Duodenal mucosa (tissue), 2 donors: ENCODE measurements around the gene KRT2.

Experiments used
- H3K27ac ChIP-seq: one replicate; pipeline ENCODE4 v1.7.0; 2013; ENCODE audit warnings: low read depth, low read length
- H3K27me3 ChIP-seq, 2 donors: one replicate each; pipeline ENCODE4 v1.7.0; 2013; ENCODE audit warnings: low read length in 2 of 2, control low read depth in 1 of 2; ENCODE audit not compliant: insufficient read depth in 2 of 2, control insufficient read depth in 1 of 2
- H3K36me3 ChIP-seq, 2 donors: one replicate each; pipeline ENCODE4 v1.7.0; 2013; ENCODE audit warnings: low read length in 2 of 2, control low read depth in 1 of 2; ENCODE audit not compliant: insufficient read depth in 2 of 2, control insufficient read depth in 1 of 2
- H3K4me1 ChIP-seq, 2 donors: one replicate each; pipeline ENCODE4 v1.7.0; 2013; ENCODE audit warnings: low read length in 2 of 2, control low read depth in 1 of 2; ENCODE audit not compliant: insufficient read depth in 2 of 2, control insufficient read depth in 1 of 2
- H3K4me3 ChIP-seq, 2 donors: one replicate each; pipeline ENCODE4 v1.7.0; 2013; ENCODE audit warnings: low read length in 2 of 2, low read depth in 1 of 2
- H3K9ac ChIP-seq, 2 donors: one replicate each; pipeline ENCODE4 v1.7.0; 2013; ENCODE audit warnings: low read length in 2 of 2, low read depth in 1 of 2
- H3K9me3 ChIP-seq, 2 donors: one replicate each; pipeline ENCODE4 v1.7.0; 2013; ENCODE audit warnings: low read length in 2 of 2, control low read depth in 1 of 2; ENCODE audit not compliant: control insufficient read depth in 1 of 2

KRT2 gene

DNA sequence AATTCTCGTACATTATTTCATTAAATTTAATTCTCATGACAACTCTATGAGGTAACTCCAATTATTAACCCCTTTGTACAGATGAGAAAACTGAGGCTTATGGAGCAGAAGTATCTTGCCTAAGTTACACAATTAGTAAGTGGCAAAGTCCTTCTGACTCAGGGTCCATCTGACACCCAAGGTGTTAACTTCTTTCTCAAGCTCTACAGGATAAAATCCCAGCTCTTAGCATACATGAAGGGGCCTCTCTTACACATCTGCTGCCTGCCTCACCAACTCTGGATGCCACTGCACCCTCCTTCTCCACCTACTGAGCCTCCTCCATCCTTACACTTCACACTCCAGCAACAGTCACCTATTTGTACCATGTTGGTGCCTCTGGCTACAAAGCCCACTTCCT, 46.5 kb downstream of the KRT2 start:
- H3K36me3 ChIP-seq = no peaks in the 10 kb centered on the region
- H3K9ac ChIP-seq = no peak overlapping the region
- peaks cover 16 to 20% of the 10 kb centered on the region in 2 donors for H3K27me3 ChIP-seq
- H3K4me1 ChIP-seq = no peaks in the 10 kb centered on the region
- no peaks in the 10 kb centered on the region for H3K9me3 ChIP-seq
- no peak overlapping the region for H3K4me3 ChIP-seq
- no peak overlapping the region for H3K27ac ChIP-seq

DNA sequence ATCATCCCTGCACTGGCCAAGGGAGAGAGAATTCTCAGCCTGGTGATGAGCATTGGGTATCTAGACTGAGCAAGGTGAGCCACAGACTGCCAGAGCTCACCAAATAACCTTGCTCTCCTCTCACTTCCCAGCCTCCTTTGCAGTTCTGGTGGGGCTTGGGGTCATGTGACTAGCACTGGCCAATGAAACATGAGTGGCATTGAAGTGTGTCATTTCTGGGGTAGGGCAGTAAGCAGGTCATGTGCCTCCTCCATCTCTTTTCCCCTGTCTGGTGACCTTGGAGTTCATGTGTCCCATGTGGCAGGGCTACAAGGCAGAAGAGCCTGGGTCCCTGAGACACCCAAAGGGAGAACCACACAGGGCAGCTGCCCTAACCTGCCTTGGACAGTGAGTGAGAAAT, 47.2 kb downstream of the KRT2 start:
- Histone ChIP-seq H3K4me3 (no peak overlapping the region), H3K36me3 (no peaks in the 10 kb centered on the region), H3K9ac (no peak overlapping the region), H3K9me3 (no peaks in the 10 kb centered on the region), H3K27ac (no peak overlapping the region), H3K4me1 (no peaks in the 10 kb centered on the region), H3K27me3 (peaks cover 20% of the 10 kb centered on the region in 2 donors)

DNA sequence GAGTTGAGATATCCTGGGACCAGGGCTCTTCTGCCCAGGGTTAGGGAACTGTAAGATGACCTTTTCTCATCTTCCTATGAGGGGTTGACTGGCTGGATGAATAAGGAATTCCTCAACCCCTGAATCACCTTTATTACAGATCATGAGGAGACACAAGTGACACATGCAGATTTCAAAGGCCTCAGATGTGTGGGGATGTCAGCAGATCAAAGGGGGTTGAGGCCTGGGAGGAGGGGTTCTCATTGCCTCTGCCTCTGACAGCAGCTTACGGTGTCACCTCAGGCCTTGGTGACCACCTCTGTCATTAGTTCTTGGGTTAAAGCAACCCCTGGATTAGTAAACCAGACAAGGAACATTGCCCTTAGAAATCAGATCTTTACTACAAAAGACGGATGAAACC, 48.7 kb downstream of the KRT2 start:
- no peaks in the 10 kb centered on the region for H3K9me3 ChIP-seq
- no peaks in the 10 kb centered on the region for H3K36me3 ChIP-seq
- peaks cover 18 to 29% of the 10 kb centered on the region in 2 donors for H3K27me3 ChIP-seq
- H3K9ac ChIP-seq = no peak overlapping the region
- H3K27ac ChIP-seq = no peak overlapping the region
- H3K4me1 ChIP-seq = no peaks in the 10 kb centered on the region
- no peak overlapping the region for H3K4me3 ChIP-seq

DNA sequence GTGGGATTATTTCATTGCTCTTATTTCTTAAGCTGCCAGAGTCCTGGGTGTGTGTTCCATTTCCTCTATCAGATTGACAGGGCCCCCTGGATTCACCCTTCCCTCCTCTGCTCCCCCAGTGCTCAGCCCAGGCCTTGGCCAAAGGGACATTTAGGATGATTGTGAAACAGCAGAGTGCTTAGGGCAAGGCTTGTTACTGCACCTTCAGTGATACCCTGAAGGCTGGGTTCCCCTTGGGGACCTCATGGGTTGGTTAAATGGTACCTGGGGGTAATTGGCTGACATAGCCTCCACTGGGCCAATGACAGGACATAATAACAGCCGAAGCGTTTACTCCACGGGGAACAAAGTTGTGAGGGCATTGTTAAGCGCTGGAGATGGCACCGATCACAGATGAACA, 49.5 kb downstream of the KRT2 start:
- no peak overlapping the region for H3K9ac ChIP-seq
- H3K36me3 ChIP-seq = no peaks in the 10 kb centered on the region
- no peaks in the 10 kb centered on the region for H3K9me3 ChIP-seq
- no peak overlapping the region for H3K27ac ChIP-seq
- H3K4me1 ChIP-seq = no peaks in the 10 kb centered on the region
- no peak overlapping the region for H3K4me3 ChIP-seq
- H3K27me3 ChIP-seq = peaks cover 14 to 32% of the 10 kb centered on the region in 2 donors

DNA sequence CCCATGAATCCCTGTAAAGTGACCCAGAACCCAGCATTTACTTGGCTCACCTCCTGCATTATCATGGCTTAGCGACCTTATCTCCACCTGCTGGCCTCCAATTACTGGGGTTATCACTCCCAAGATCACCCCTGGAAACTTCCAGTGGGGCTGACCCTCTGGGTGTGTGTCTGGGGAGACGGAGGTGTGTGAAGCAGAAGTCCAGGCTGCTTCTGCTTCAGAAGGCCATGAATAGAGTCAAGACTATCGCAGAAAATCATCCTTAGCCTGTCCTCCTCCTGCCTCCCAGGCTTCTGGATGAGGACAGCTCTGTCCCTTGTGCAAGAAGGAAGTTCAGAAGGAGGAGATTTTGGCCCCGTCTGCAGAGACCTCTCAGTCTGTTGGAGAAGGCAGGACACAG, 50.3 kb downstream of the KRT2 start:
- H3K9me3 ChIP-seq = no peaks in the 10 kb centered on the region
- no peak overlapping the region for H3K27ac ChIP-seq
- no peak overlapping the region for H3K4me3 ChIP-seq
- no peaks in the 10 kb centered on the region for H3K36me3 ChIP-seq
- peaks cover 14 to 32% of the 10 kb centered on the region in 2 donors for H3K27me3 ChIP-seq
- H3K4me1 ChIP-seq = no peaks in the 10 kb centered on the region
- H3K9ac ChIP-seq = no peak overlapping the region

DNA sequence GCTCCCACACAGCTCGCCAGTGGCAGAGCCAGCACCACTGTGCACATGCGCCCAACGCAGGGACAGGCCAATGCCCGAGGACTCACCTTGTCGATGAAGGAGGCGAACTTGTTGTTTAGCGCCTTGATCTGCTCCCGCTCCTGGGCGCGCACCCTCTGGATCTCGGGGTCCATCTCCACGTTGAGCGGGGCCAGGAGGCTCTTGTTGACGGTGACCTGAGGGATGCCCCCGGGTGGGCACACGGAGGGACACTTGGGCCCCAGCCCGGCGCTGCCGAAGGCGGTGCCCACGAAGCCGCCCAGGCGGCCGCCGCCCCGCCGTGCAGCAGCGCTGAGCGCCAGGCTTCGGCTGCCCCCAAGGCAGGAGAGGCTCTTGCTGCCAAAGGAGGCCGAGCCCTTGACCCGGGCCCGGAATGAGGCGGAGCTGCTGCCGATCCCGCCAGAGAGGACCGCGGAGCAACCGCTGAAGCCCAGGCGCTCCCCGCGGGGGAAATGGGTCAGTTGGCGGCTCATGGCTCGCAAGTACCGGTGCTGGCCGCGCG, 51.0 kb downstream of the KRT2 start, which contains the start of gene KRT72:
Gene KRT72, minus strand, starts transcription at position 523 of the 541 bp plus-strand sequence. Its CDS starts 11 bp downstream, at position 512.
- Histone ChIP-seq H3K4me3 (no peak within 1 kb of the TSS), H3K9ac (no peak within 1 kb of the TSS), H3K27me3 (peaks cover 14 to 32% of the 10 kb centered on the region in 2 donors), H3K36me3 (no peaks in the 10 kb centered on the region), H3K4me1 (no peaks in the 10 kb centered on the region), H3K27ac (no peak within 1 kb of the TSS), H3K9me3 (no peaks in the 10 kb centered on the region)

DNA sequence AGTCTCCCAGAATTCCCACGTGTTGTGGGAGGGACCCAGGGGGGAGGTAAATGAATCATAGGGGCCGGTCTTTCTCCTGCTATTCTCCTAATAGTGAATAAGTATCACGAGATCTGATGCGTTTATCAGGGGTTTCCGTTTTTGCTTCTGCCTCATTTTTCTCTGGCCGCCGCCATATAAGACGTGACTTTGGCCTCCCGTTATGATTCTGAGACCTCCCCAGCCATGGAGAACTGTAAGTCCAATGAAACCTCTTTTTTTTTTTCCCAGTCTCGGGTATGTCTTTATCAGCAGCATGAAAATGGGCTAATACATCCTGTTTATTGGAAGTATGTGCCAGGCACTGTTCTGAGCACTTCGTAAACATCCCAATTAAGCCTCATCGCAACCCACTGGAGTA, 51.5 kb downstream of the KRT2 start:
- Histone ChIP-seq H3K36me3 (no peaks in the 10 kb centered on the region), H3K27me3 (peaks cover 14 to 32% of the 10 kb centered on the region in 2 donors), H3K9me3 (no peaks in the 10 kb centered on the region), H3K27ac (no peak overlapping the region), H3K4me1 (no peaks in the 10 kb centered on the region), H3K4me3 (no peak overlapping the region), H3K9ac (no peak overlapping the region)

DNA sequence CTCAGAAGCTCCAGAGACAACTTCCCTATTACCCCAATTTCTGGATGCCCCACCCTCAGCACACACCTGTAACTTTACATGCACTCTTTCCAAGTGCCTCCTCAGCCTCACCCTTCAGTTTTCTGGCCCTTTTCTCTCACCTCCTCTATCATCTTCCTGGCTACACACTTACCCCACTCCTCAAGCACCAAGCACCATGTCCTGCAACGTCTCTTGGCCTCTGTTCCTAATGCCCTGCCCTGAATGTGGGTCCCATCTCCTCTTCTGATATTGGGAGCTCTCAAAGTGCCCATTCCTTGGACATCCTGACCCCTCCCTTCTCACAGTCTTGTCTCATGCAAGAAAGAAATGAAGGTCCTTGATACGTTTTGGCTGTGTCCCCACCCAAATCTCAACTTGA, 51.9 kb downstream of the KRT2 start:
- Histone ChIP-seq H3K27ac (no peak overlapping the region), H3K4me3 (no peak overlapping the region), H3K36me3 (no peaks in the 10 kb centered on the region), H3K27me3 (peaks cover 14 to 32% of the 10 kb centered on the region in 2 donors), H3K9ac (no peak overlapping the region), H3K4me1 (no peaks in the 10 kb centered on the region), H3K9me3 (no peaks in the 10 kb centered on the region)

DNA sequence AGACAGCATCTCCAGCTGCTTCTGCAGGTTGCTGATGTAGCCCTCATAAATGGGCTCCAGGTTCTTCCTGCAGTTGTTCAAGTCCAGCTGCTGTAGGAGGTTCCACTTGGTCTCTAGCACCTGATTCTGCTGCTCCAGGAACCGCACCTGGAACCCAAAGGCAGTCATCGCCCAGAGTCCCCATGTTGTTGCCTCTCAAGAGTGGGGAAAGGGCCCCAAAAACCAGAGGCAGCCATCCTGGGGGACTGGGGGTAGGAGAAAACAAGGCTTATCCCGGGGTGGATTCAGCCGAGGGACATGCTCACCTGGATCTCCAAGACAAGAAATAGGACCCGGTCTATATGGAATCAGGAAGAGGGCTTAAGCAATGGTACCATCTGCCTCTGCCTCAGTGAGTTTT, 53.0 kb downstream of the KRT2 start:
- H3K36me3 ChIP-seq = no peaks in the 10 kb centered on the region
- no peak overlapping the region for H3K4me3 ChIP-seq
- no peaks in the 10 kb centered on the region for H3K4me1 ChIP-seq
- H3K9ac ChIP-seq = no peak overlapping the region
- peaks cover 14 to 32% of the 10 kb centered on the region in 2 donors for H3K27me3 ChIP-seq
- H3K27ac ChIP-seq = no peak overlapping the region
- H3K9me3 ChIP-seq = no peaks in the 10 kb centered on the region
